Middle frontal gyrus (tissue), 1 donor: ENCODE measurements around the gene TMEM95.

Experiments used
- DNase-seq: peaks from one replicate; pipeline ENCODE4 v3.0.0-alpha.2; 2015; ENCODE audit warnings: low spot score; ENCODE audit errors: extremely low spot score

Gene TMEM95

DNA sequence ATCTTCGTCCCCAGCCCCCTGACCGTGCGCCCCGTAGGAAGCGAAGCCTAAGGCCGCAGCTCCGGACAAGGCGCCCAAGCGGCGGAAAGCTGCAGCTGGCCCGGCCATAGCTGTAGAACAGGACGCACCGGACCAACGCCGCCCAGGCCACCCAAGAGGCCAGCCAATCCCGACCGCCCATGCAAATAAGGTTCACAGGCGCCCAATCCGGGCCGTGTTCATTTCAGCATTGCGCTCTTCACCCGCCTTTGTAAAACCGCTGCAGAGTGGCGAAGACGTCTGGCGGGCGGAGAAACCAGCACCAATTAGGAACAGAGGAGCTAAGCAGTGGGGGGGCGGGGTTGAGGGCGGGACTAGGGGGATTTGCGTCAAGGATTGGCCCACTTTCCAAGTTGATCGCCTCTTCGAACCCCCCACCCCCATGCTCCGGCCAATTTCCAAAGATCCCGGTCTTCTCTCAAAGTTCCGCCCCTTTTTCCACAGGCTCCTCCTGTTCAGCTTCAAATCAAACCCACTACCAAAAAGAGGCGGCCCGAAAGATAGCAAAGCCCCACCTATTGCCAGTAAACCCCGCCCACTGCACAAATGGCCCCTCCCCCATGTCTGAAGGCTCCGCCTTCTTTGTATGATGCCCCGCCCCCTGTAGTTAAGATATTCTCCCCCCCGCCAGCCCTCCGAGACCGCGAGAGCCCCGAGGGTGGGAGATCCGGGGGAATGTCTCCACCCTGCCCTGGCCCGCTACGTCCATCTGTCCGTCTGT lies 49.2 kb downstream of the TMEM95 start, which contains the start of gene TMEM256:
TSS of gene TMEM256 (minus strand) at position 121 of the 760 bp plus-strand sequence. CDS start at position 108, 13 bp downstream.
- DNase-seq, result peak; percentile 99

DNA sequence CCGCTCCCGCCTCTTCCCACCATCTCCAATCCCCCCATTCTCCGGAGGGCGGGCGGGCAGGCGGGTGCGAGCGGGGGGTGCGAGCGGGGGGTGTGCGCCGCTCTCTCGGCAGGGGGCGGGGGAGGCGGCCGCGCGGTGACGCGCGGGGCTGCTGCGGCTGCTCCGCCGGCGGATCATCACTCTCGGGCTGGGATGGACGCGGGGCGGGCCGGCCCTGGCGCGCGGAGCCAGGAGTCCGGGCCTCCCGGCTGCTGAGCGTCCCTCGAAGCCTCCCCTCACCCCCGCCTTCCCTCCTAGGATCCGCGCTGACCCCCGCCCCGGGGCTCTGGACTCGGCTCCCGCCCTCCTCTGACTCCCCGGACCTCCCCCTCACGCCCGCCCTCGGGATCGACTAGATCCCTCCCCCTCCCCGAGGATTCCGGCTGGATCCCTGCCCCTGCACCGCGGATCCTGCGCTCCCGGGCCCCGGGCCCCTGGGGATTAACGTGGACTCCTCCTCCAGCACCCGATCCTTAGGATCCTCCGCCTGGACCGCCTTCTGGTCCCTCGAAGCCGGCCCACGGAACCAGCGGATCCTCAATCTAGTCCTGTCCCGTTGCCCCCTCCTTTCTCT lies 49.9 kb downstream of the TMEM95 start:
- no peak for DNase-seq

DNA sequence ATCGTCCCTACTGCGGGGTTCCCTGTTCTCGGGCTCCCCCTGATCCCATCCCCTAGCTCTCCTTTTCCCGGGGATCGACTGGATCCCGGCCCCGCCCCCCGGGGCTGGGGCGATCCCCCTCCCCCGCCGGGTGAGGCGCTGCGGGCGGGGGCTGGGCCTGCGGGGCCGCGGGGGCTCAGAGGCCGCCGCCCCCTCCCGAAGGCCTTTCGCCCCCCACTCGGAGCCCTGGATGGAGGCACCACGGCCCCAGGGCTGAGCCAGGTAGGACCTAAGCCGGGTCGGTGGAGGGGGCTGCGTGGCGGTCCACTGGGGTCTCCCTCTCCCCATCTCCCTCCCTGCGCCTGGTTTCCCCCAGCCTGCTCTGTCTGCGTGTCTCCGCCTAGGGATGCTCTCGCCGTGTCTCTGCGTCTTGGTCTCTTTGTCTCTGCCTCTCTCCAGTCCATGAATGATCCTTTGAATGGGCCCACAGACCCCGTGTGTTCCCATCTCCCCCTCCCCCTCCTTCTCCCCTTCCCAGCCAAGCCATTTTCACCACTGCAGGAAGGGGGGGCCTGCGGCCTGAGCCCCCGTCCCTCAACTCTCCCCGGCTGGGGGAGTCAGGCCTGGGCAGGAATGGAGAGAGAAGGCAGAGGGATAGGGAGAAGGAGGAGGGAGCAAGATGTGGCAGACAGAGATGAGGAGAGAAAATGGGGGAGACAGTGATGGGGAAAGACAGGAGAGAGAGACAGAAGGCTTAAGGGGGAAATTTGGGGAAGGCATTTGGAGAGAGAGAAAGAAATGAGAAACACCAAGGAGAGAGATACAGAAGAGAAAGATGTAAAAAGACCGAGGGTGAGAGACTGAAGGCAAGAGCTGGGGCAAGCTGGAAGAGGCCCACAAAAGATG lies 50.6 kb downstream of the TMEM95 start:
- DNase-seq, result no peak

DNA sequence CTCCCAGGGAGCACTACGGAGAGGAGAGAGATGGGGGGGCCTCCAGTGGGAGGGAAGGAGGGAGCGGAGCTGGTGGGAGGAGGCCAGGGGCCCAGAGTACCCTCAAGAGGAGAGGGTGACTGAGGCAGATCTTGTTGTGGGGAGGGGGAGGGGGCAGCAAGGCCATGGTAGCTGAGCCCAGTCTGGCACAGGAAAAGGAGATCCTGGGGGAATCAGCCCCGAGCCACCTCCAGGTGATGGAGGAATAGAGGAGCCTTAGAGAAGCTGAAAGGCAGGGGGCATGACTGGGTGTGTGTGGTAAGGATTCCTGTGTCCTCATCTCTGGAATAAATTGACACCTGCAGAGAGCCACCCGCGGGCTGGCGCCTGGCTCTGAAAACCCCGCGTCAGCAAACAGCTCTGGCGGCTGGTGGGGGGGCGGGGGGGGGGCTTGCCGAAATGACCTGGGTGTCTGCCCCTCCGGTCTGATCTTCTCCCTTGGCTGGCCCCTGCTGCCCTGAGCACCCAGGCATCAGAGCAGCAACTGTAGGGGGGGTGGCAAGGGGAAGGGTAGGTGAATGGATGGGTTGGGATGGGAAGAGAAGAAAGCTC lies 51.4 kb downstream of the TMEM95 start:
- DNase-seq, result no peak
